HEK293 (cell line): ENCODE results near the gene ZNF513.

Experiments used
- BCL11A ChIP-seq: fragments of 450-650 bp; formaldehyde crosslinking; IDR thresholded peaks from 2 replicates; pipeline ENCODE4 v1.5.1; 2016; ENCODE audit warnings: low read depth, missing biosample characterization, missing genetic modification characterization
- INSM2 ChIP-seq: fragments of 450-650 bp; formaldehyde crosslinking; IDR thresholded peaks from 2 replicates; pipeline ENCODE4 v1.5.1; 2016; ENCODE audit warnings: missing biosample characterization, missing genetic modification characterization
- KLF8 ChIP-seq: fragments of 450-650 bp; formaldehyde crosslinking; IDR thresholded peaks from 2 replicates; pipeline ENCODE4 v1.5.1; 2016; ENCODE audit warnings: missing biosample characterization, missing genetic modification characterization
- MZF1 ChIP-seq: fragments of 450-650 bp; formaldehyde crosslinking; IDR thresholded peaks from 2 replicates; pipeline ENCODE4 v1.5.1; 2017; ENCODE audit warnings: missing biosample characterization, missing genetic modification characterization, borderline replicate concordance
- PRDM4 ChIP-seq: fragments of 450-650 bp; formaldehyde crosslinking; IDR thresholded peaks from 2 replicates; pipeline ENCODE4 v1.5.1; 2017; ENCODE audit warnings: missing biosample characterization, missing genetic modification characterization
- SALL2 ChIP-seq: fragments of 450-650 bp; formaldehyde crosslinking; IDR thresholded peaks from 2 replicates; pipeline ENCODE4 v1.5.0; 2017; ENCODE audit warnings: missing biosample characterization, mild to moderate bottlenecking, missing genetic modification characterization, borderline replicate concordance
- ZFP37 ChIP-seq: fragments of 450-650 bp; formaldehyde crosslinking; IDR thresholded peaks from 2 replicates; pipeline ENCODE4 v1.5.1; 2016; ENCODE audit warnings: missing biosample characterization, missing genetic modification characterization
- ZNF155 ChIP-seq: fragments of 450-650 bp; formaldehyde crosslinking; IDR thresholded peaks from 2 replicates; pipeline ENCODE4 v1.5.1; 2016; ENCODE audit warnings: missing biosample characterization, missing genetic modification characterization
- ZNF175 ChIP-seq: fragments of 450-650 bp; formaldehyde crosslinking; IDR thresholded peaks from 2 replicates; pipeline ENCODE4 v1.5.1; 2016; ENCODE audit warnings: missing biosample characterization, missing genetic modification characterization
- ZNF18 ChIP-seq: fragments of 450-650 bp; formaldehyde crosslinking; IDR thresholded peaks from 2 replicates; pipeline ENCODE4 v1.5.1; 2016; ENCODE audit warnings: missing biosample characterization, missing genetic modification characterization
- ZNF211 ChIP-seq: fragments of 450-650 bp; formaldehyde crosslinking; IDR thresholded peaks from 2 replicates; pipeline ENCODE4 v1.5.1; 2016; ENCODE audit warnings: low read depth, missing biosample characterization, missing genetic modification characterization
- ZNF24 ChIP-seq: fragments of 450-650 bp; formaldehyde crosslinking; IDR thresholded peaks from 2 replicates; pipeline ENCODE4 v1.5.1; 2016; ENCODE audit warnings: missing biosample characterization, missing genetic modification characterization
- ZNF248 ChIP-seq: fragments of 450-650 bp; formaldehyde crosslinking; IDR thresholded peaks from 2 replicates; pipeline ENCODE4 v1.5.1; 2017; ENCODE audit warnings: missing biosample characterization, missing genetic modification characterization
- ZNF274 ChIP-seq, 2 experiments: fragments of 200-500 bp in 1 of 2; fragments of 450-650 bp in 1 of 2; sonication (Bioruptor generic) in 1 of 2; formaldehyde crosslinking in 1 of 2; IDR thresholded peaks; 2 replicates each; pipeline versions ENCODE4 v1.5.1 to v1.6.1; 2014 to 2016; ENCODE audit warnings: borderline replicate concordance in 1 of 2, inconsistent platforms in 1 of 2, low read length in 1 of 2, missing biosample characterization in 1 of 2, missing genetic modification characterization in 1 of 2
- ZNF302 ChIP-seq: fragments of 450-650 bp; formaldehyde crosslinking; IDR thresholded peaks from 2 replicates; pipeline ENCODE4 v1.5.1; 2016; ENCODE audit warnings: missing biosample characterization, missing genetic modification characterization, low read depth
- ZNF311 ChIP-seq: fragments of 450-650 bp; formaldehyde crosslinking; IDR thresholded peaks from 2 replicates; pipeline ENCODE4 v1.5.1; 2017; ENCODE audit warnings: missing biosample characterization, missing genetic modification characterization, borderline replicate concordance
- ZNF416 ChIP-seq: fragments of 450-650 bp; formaldehyde crosslinking; IDR thresholded peaks from 2 replicates; pipeline ENCODE4 v1.5.1; 2016; ENCODE audit warnings: missing biosample characterization, missing genetic modification characterization
- ZNF639 ChIP-seq: fragments of 450-650 bp; formaldehyde crosslinking; IDR thresholded peaks from 2 replicates; pipeline ENCODE4 v1.5.1; 2016; ENCODE audit warnings: missing biosample characterization, missing genetic modification characterization
- ZNF768 ChIP-seq: fragments of 450-650 bp; formaldehyde crosslinking; IDR thresholded peaks from 2 replicates; pipeline ENCODE4 v1.5.1; 2018; ENCODE audit warnings: missing biosample characterization, mild to moderate bottlenecking, missing genetic modification characterization
- ZNF785 ChIP-seq: fragments of 450-650 bp; formaldehyde crosslinking; IDR thresholded peaks from 2 replicates; pipeline ENCODE4 v1.5.1; 2016; ENCODE audit warnings: missing biosample characterization, missing genetic modification characterization
- ZNF791 ChIP-seq: fragments of 450-650 bp; formaldehyde crosslinking; IDR thresholded peaks from 2 replicates; pipeline ENCODE4 v1.5.1; 2016; ENCODE audit warnings: missing biosample characterization, missing genetic modification characterization
- ZNF837 ChIP-seq: fragments of 450-650 bp; formaldehyde crosslinking; IDR thresholded peaks from 2 replicates; pipeline ENCODE4 v1.5.1; 2016; ENCODE audit warnings: missing biosample characterization, missing genetic modification characterization
- TF ChIP-seq, protein P1 (sequence below): fragments of 450-650 bp; formaldehyde crosslinking; IDR thresholded peaks from 2 replicates; pipeline ENCODE4; 2016; ENCODE audit warnings: missing biosample characterization, missing genetic modification characterization
- TF ChIP-seq, protein P2 (sequence below): fragments of 450-650 bp; formaldehyde crosslinking; IDR thresholded peaks from 2 replicates; pipeline ENCODE4 v1.5.1; 2016; ENCODE audit warnings: missing biosample characterization, missing genetic modification characterization
- TF ChIP-seq, protein P3 (sequence below): sonication (generic); formaldehyde crosslinking; IDR thresholded peaks from 2 replicates; pipeline ENCODE4 v1.8.1; 2022; ENCODE audit warnings: mild to moderate bottlenecking, moderate library complexity, missing genetic modification reagents

Gene ZNF513

DNA sequence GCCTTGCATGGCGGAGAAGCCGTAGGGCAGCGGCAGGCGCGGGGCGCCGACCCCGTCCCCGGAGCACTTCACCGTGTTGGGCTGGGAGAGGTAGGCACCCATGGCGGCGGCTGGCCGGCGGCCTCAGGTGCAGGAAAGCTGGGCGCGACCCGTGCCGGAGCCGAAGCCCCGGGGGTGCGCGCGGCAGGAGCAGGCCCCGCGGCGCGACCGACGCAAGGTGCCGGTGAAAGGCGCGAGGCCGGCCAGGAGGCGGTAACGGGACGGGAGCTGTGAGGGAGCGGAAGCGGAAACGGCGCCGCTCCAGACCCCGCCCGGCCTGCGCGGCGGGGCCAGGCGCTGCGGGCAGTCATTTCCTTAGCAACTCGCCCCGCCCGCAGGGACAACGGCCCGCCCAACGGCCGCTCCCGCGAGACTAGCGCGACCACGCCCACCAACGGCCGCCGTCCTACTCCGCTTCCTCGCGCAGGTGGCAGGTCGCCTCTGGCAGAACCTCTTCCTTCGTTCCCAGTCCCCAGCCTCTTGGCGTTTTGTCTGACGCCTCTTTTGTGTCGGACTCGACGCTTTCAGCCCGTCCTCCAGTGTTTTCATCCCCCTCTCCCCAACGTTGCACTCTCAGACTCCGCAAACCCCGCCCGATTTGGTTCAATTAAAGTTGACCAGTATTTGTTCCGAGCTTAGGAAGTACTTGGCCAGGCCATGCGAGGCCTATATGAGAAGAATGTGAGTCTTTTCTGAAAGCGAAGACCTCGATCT is 29.0 kb upstream of the ZNF513 start, which contains the start of gene PPM1G (continued):
- TF ChIP-seq INSM2 (no peak), ZNF311 (tag by site-specific recombination) (no peak), MZF1 (no peak), SALL2 (tag by site-specific recombination) (no peak), ZNF768 (tag by site-specific recombination) (no peak), ZNF302 (tag by site-specific recombination) (no peak), ZFP37 (tag by site-specific recombination) (0 out of 2 replicates have a peak, but pooled peaks have one; percentile 56), KLF8 (tag by site-specific recombination) (peak; percentile 92), ZNF785 (tag by site-specific recombination) (no peak), BCL11A (tag by site-specific recombination) (no peak), ZNF274 (IDR thresholded peaks at IDR 0.05; ENCODE audit: low read length) (no peak), ZNF274 (tag by site-specific recombination; IDR thresholded peaks at IDR 0.05; ENCODE audit: borderline replicate concordance) (no peak), PRDM4 (0 out of 2 replicates have a peak, but pooled peaks have one; percentile 14), ZNF639 (tag by site-specific recombination) (no peak), ZNF175 (tag by site-specific recombination) (no peak), ZNF791 (tag by site-specific recombination) (no peak), ZNF248 (tag by site-specific recombination) (no peak), ZNF24 (0 out of 2 replicates have a peak, but pooled peaks have one; percentile 30), ZNF155 (tag by site-specific recombination) (no peak), ZNF18 (tag by site-specific recombination) (no peak), ZNF837 (tag by site-specific recombination) (no peak), ZNF211 (tag by site-specific recombination) (no peak), ZNF416 (tag by site-specific recombination) (no peak)
- TF ChIP-seq, protein P1, sequence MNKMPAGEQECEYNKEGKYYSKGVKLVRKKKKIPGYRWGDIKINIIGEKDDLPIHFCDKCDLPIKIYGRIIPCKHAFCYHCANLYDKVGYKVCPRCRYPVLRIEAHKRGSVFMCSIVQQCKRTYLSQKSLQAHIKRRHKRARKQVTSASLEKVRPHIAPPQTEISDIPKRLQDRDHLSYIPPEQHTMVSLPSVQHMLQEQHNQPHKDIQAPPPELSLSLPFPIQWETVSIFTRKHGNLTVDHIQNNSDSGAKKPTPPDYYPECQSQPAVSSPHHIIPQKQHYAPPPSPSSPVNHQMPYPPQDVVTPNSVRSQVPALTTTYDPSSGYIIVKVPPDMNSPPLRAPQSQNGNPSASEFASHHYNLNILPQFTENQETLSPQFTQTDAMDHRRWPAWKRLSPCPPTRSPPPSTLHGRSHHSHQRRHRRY = no peak
- TF ChIP-seq, protein P2, sequence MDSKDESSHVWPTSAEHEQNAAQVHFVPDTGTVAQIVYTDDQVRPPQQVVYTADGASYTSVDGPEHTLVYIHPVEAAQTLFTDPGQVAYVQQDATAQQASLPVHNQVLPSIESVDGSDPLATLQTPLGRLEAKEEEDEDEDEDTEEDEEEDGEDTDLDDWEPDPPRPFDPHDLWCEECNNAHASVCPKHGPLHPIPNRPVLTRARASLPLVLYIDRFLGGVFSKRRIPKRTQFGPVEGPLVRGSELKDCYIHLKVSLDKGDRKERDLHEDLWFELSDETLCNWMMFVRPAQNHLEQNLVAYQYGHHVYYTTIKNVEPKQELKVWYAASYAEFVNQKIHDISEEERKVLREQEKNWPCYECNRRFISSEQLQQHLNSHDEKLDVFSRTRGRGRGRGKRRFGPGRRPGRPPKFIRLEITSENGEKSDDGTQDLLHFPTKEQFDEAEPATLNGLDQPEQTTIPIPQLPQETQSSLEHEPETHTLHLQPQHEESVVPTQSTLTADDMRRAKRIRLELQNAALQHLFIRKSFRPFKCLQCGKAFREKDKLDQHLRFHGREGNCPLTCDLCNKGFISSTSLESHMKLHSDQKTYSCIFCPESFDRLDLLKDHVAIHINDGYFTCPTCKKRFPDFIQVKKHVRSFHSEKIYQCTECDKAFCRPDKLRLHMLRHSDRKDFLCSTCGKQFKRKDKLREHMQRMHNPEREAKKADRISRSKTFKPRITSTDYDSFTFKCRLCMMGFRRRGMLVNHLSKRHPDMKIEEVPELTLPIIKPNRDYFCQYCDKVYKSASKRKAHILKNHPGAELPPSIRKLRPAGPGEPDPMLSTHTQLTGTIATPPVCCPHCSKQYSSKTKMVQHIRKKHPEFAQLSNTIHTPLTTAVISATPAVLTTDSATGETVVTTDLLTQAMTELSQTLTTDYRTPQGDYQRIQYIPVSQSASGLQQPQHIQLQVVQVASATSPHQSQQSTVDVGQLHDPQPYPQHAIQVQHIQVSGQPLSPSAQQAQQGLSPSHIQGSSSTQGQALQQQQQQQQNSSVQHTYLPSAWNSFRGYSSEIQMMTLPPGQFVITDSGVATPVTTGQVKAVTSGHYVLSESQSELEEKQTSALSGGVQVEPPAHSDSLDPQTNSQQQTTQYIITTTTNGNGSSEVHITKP (tag by site-specific recombination) = peak; percentile 62
- TF ChIP-seq, protein P3, sequence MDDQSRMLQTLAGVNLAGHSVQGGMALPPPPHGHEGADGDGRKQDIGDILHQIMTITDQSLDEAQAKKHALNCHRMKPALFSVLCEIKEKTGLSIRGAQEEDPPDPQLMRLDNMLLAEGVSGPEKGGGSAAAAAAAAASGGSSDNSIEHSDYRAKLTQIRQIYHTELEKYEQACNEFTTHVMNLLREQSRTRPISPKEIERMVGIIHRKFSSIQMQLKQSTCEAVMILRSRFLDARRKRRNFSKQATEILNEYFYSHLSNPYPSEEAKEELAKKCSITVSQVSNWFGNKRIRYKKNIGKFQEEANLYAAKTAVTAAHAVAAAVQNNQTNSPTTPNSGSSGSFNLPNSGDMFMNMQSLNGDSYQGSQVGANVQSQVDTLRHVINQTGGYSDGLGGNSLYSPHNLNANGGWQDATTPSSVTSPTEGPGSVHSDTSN (CRISPR knock-in tag) = no peak; the same call in none of the 2 replicates
